Central memory CD8-positive, alpha-beta T cell (primary cell): ENCODE results near the gene IMPA2.

Experiments used
- ATAC-seq: fragments of 150-1000 bp; cut with Tn5 transposase; replicated peaks from 2 replicates; pipeline ENCODE4 v1.10.0; 2022; ENCODE audit warnings: mild to moderate bottlenecking, moderate FRiP score, moderate number of reproducible peaks; ENCODE audit not compliant: poor library complexity, severe bottlenecking; ENCODE audit errors: extremely low read depth
- DNase-seq, 2 donors: peaks; one replicate each; pipeline ENCODE4 v3.0.0; 2021; ENCODE audit warnings: low spot score in 2 of 2
- H3K27ac Mint-ChIP-seq: one replicate; pipeline ENCODE4 v1.8.0; 2022; ENCODE audit warnings: low read depth, mild to moderate bottlenecking, moderate library complexity, mixed read lengths
- H3K27me3 Mint-ChIP-seq: one replicate; pipeline ENCODE4 v1.8.0; 2022; ENCODE audit warnings: mixed read lengths
- H3K36me3 Mint-ChIP-seq: one replicate; pipeline ENCODE4 v1.8.0; 2022; ENCODE audit warnings: mild to moderate bottlenecking, moderate library complexity, mixed read lengths; ENCODE audit not compliant: insufficient read depth
- H3K4me1 Mint-ChIP-seq: one replicate; pipeline ENCODE4 v1.8.0; 2022; ENCODE audit warnings: mixed read lengths
- H3K4me3 Mint-ChIP-seq: one replicate; pipeline ENCODE4 v1.8.0; 2022; ENCODE audit warnings: mild to moderate bottlenecking, moderate library complexity, mixed read lengths
- H3K9me3 Mint-ChIP-seq: one replicate; pipeline ENCODE4 v1.8.0; 2022; ENCODE audit warnings: mixed read lengths

IMPA2 gene

GRCh38 chr18:12018861-12019260 is 37.6 kb downstream of the IMPA2 start:
- Mint-ChIP-seq H3K9me3 (no peaks in the 10 kb centered on the region), H3K4me3 (no peak overlapping the region), H3K4me1 (no peaks in the 10 kb centered on the region), H3K36me3 (peaks cover 2% of the 10 kb centered on the region), H3K27ac (no peak overlapping the region), H3K27me3 (no peaks in the 10 kb centered on the region)
- ATAC-seq = no peak
- DNase-seq = no peak

GRCh38 chr18:12021077-12021476 is 39.8 kb downstream of the IMPA2 start:
- no peak for ATAC-seq
- Mint-ChIP-seq H3K4me1 (no peaks in the 10 kb centered on the region), H3K36me3 (peaks cover 2% of the 10 kb centered on the region), H3K27me3 (no peaks in the 10 kb centered on the region), H3K9me3 (no peaks in the 10 kb centered on the region), H3K27ac (peak overlapping the region; percentile 8), H3K4me3 (no peak overlapping the region)
- no peak for DNase-seq

GRCh38 chr18:12021596-12021995 is 40.3 kb downstream of the IMPA2 start:
- no peaks in the 10 kb centered on the region for H3K4me1 Mint-ChIP-seq
- H3K27me3 Mint-ChIP-seq = no peaks in the 10 kb centered on the region
- no peak for ATAC-seq
- no peak overlapping the region for H3K27ac Mint-ChIP-seq
- no peak overlapping the region for H3K4me3 Mint-ChIP-seq
- DNase-seq = no peak
- H3K9me3 Mint-ChIP-seq = no peaks in the 10 kb centered on the region
- H3K36me3 Mint-ChIP-seq = peaks cover 2% of the 10 kb centered on the region

GRCh38 chr18:12023375-12023774 is 42.1 kb downstream of the IMPA2 start:
- no peak for DNase-seq
- Mint-ChIP-seq H3K36me3 (no peaks in the 10 kb centered on the region), H3K27me3 (no peaks in the 10 kb centered on the region), H3K9me3 (no peaks in the 10 kb centered on the region), H3K27ac (no peak overlapping the region), H3K4me1 (no peaks in the 10 kb centered on the region), H3K4me3 (no peak overlapping the region)
- no peak for ATAC-seq

- Mint-ChIP-seq H3K36me3 (no peaks in the 10 kb centered on the region), H3K27me3 (no peaks in the 10 kb centered on the region), H3K4me3 (no peak overlapping the region), H3K27ac (no peak overlapping the region), H3K9me3 (no peaks in the 10 kb centered on the region), H3K4me1 (no peaks in the 10 kb centered on the region)
- DNase-seq (no peak), ATAC-seq (no peak)
Measured at GRCh38 chr18:12026562-12026961, 45.3 kb downstream of the IMPA2 start.

GRCh38 chr18:12027046-12027445 is 45.7 kb downstream of the IMPA2 start:
- Mint-ChIP-seq H3K4me3 (no peak overlapping the region), H3K27me3 (no peaks in the 10 kb centered on the region), H3K9me3 (no peaks in the 10 kb centered on the region), H3K27ac (no peak overlapping the region), H3K36me3 (no peaks in the 10 kb centered on the region), H3K4me1 (no peaks in the 10 kb centered on the region)
- no peak for ATAC-seq
- no peak for DNase-seq

GRCh38 chr18:12027480-12027879 is 46.2 kb downstream of the IMPA2 start:
- ATAC-seq = no peak
- no peak overlapping the region for H3K4me3 Mint-ChIP-seq

GRCh38 chr18:12028040-12028628 is 46.8 kb downstream of the IMPA2 start:
- ATAC-seq (no peak), DNase-seq (no peak)
- no peak overlapping the region for H3K4me3 Mint-ChIP-seq
- no peaks in the 10 kb centered on the region for H3K27me3 Mint-ChIP-seq
- no peaks in the 10 kb centered on the region for H3K4me1 Mint-ChIP-seq
- H3K9me3 Mint-ChIP-seq = no peaks in the 10 kb centered on the region
- no peak overlapping the region for H3K27ac Mint-ChIP-seq
- no peaks in the 10 kb centered on the region for H3K36me3 Mint-ChIP-seq

More at GRCh38 chr18:12027480-12027879, 46.2 kb downstream of the IMPA2 start:
- Mint-ChIP-seq H3K27ac (no peak overlapping the region), H3K9me3 (no peaks in the 10 kb centered on the region), H3K27me3 (no peaks in the 10 kb centered on the region), H3K36me3 (no peaks in the 10 kb centered on the region), H3K4me1 (no peaks in the 10 kb centered on the region)
- no peak for DNase-seq

- H3K36me3 Mint-ChIP-seq = no peaks in the 10 kb centered on the region
Measured at GRCh38 chr18:12028674-12029073, 47.4 kb downstream of the IMPA2 start.

GRCh38 chr18:12029786-12030584 is 48.7 kb downstream of the IMPA2 start:
- no peaks in the 10 kb centered on the region for H3K4me1 Mint-ChIP-seq
- H3K27me3 Mint-ChIP-seq = no peaks in the 10 kb centered on the region
- ATAC-seq (no peak), DNase-seq (no peak)
- H3K4me3 Mint-ChIP-seq = no peak overlapping the region
- H3K27ac Mint-ChIP-seq = no peak overlapping the region
- no peaks in the 10 kb centered on the region for H3K9me3 Mint-ChIP-seq
- H3K36me3 Mint-ChIP-seq = no peaks in the 10 kb centered on the region

More at GRCh38 chr18:12028674-12029073, 47.4 kb downstream of the IMPA2 start:
- Mint-ChIP-seq H3K4me1 (no peaks in the 10 kb centered on the region), H3K4me3 (no peak overlapping the region), H3K27ac (no peak overlapping the region), H3K27me3 (no peaks in the 10 kb centered on the region), H3K9me3 (no peaks in the 10 kb centered on the region)
- no peak for DNase-seq
- no peak for ATAC-seq

GRCh38 chr18:12030670-12031069 is 49.4 kb downstream of the IMPA2 start:
- Mint-ChIP-seq H3K4me1 (no peaks in the 10 kb centered on the region), H3K27me3 (no peaks in the 10 kb centered on the region), H3K36me3 (no peaks in the 10 kb centered on the region), H3K9me3 (no peaks in the 10 kb centered on the region), H3K4me3 (no peak overlapping the region), H3K27ac (no peak overlapping the region)
- DNase-seq = no peak
- no peak for ATAC-seq

- no peak for DNase-seq
- Mint-ChIP-seq H3K4me1 (no peaks in the 10 kb centered on the region), H3K4me3 (no peak overlapping the region), H3K27ac (no peak overlapping the region), H3K27me3 (no peaks in the 10 kb centered on the region), H3K9me3 (no peaks in the 10 kb centered on the region), H3K36me3 (no peaks in the 10 kb centered on the region)
- no peak for ATAC-seq
Measured at GRCh38 chr18:12031181-12031580, 49.9 kb downstream of the IMPA2 start.

- H3K27ac Mint-ChIP-seq = no peak overlapping the region
- no peak overlapping the region for H3K4me3 Mint-ChIP-seq
- H3K27me3 Mint-ChIP-seq = no peaks in the 10 kb centered on the region
- H3K36me3 Mint-ChIP-seq = no peaks in the 10 kb centered on the region
- no peaks in the 10 kb centered on the region for H3K4me1 Mint-ChIP-seq
- DNase-seq (no peak), ATAC-seq (no peak)
- H3K9me3 Mint-ChIP-seq = no peaks in the 10 kb centered on the region
Measured at GRCh38 chr18:12031846-12032245, 50.5 kb downstream of the IMPA2 start.
